Measurements from ENCODE around the gene DVL3. TPM values are rescaled to one million over a fixed set of nuclear protein-coding genes. Genes with fewer than 3 reads are reported as not detected.
"Not testable (repeated sequence)": the region's sequence is repeated elsewhere in the genome, so short reads cannot be mapped to it uniquely, and the experiment has no call there.

The DVL3 gene
- total and polyA plus RNA-seq, 5 donors from 2014 or later = 4.1 to 36.2 (median 7.2) TPM

DNA sequence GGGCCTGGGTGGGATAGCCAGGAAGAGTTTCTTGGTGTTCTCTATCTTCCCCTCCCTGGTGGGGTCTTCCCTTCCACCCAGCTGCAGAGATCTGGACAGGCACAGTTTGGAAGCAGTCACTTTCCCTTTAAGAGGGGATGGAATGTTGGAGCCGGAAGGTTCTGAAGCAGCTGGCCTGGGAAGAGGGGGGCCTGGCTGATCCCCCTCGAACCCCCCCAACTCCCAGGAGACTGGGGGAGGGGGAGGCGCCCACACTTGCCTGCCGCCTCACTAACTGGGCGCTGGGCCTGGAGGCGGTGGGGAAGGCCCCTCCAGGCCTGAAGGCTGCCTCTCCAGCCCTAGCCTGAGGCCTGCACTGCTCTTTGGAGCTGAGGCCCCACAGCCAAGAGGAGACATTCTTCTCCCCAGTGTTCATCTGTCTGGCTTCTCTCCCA lies 1.4 kb downstream of the DVL3 start:
- Histone ChIP-seq H3K27ac (ENCODE audit: insufficient read depth, low read length, poor library complexity, severe bottlenecking) (no peak overlapping the region), H3K36me3 (ENCODE audit: control insufficient read depth, insufficient read depth, low read length) (no peaks in the 10 kb centered on the region), H3K4me3 (ENCODE audit: low read depth, low read length) (peak overlapping the region; percentile 62), H3K4me1 (ENCODE audit: control insufficient read depth, insufficient read depth, low read length, poor library complexity, severe bottlenecking) (peaks cover 25% of the 10 kb centered on the region), H3K9me3 (ENCODE audit: control insufficient read depth in 2 of 2, low read length in 2 of 2) (no peaks in the 10 kb centered on the region), H3K27me3 (ENCODE audit: control insufficient read depth, insufficient read depth, low read length) (no peaks in the 10 kb centered on the region)
- H3K4me1 Mint-ChIP-seq = peaks cover 5 to 40% (median 26%) of the 10 kb centered on the region in 4 donors
- no peak for DNase-seq
- no peaks in the 10 kb centered on the region for H3K9me3 Mint-ChIP-seq
- no peak for ATAC-seq (ENCODE audit: low read depth in 2 of 2)
- peaks cover 5% of the 10 kb centered on the region for H3K36me3 Mint-ChIP-seq
- no peaks in the 10 kb centered on the region for H3K27me3 Mint-ChIP-seq
- H3K4me3 Mint-ChIP-seq = peak overlapping the region; percentile 68 to 98 (median 94)
- peak overlapping the region; percentile 64 to 91 (median 90) for H3K27ac Mint-ChIP-seq

DNA sequence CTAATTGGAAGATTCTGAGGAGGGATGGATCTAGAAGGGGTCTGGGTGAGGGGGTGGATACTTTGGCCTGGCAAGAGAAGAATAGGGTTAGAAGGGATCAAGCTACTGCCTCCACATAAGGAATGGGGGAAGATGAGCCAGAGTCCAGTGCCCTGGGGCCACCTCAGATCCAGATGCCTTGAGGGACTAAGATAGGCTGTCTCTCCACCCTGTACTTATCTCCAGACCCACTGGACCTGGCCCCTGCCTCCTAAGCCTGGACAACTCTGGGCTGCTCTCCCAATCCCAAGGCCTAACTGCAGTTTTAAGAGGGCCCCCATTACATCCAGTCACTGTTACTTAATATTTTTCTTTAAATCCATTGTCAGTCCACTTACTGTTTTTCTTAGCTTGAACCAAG lies 2.0 kb downstream of the DVL3 start:
- H3K27me3 ChIP-seq (ENCODE audit: control insufficient read depth, insufficient read depth, low read length) = no peaks in the 10 kb centered on the region
- DNase-seq (no peak), ATAC-seq (ENCODE audit: low read depth in 2 of 2) (no peak)
- H3K9me3 ChIP-seq (ENCODE audit: control insufficient read depth in 2 of 2, low read length in 2 of 2) = no peaks in the 10 kb centered on the region
- H3K4me3 ChIP-seq (ENCODE audit: low read depth, low read length) = peak overlapping the region; percentile 62
- Mint-ChIP-seq H3K9me3 (no peaks in the 10 kb centered on the region), H3K27ac (peak overlapping the region in 2 of 3 donors; percentile 82 to 90), H3K4me3 (peak overlapping the region; percentile 68 to 95 (median 91)), H3K4me1 (peaks cover 5 to 40% (median 26%) of the 10 kb centered on the region in 4 donors), H3K27me3 (no peaks in the 10 kb centered on the region), H3K36me3 (peaks cover 7% of the 10 kb centered on the region)
- H3K36me3 ChIP-seq (ENCODE audit: control insufficient read depth, insufficient read depth, low read length) = no peaks in the 10 kb centered on the region
- no peak overlapping the region for H3K27ac ChIP-seq (ENCODE audit: insufficient read depth, low read length, poor library complexity, severe bottlenecking)
- H3K4me1 ChIP-seq (ENCODE audit: control insufficient read depth, insufficient read depth, low read length, poor library complexity, severe bottlenecking) = peaks cover 25% of the 10 kb centered on the region

DNA sequence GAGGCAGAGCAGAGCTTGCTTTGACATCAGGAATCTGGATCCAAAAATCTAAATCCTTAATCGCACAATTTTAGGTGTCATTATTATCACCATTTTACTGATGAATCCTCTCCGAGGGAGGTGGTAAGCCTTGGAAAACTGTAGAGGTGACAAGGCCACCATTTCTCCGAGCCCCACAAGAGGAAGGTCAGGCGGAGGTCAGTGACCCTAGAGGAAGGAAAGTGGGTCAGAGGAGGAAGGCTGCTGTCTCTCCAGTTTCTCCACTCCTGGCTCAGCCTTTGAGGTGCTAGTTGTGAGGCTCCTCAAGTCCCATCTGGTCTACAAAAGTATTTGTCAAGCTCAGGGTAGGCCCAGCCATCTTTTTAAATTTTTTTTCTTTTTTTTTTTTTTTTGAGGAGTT lies 3.2 kb downstream of the DVL3 start:
- peak overlapping the region in 1 of 4 donors; percentile 68 for H3K4me3 Mint-ChIP-seq
- peaks cover 0 to 1% (median 0%) of the 10 kb centered on the region in 7 donors for H3K9me3 Mint-ChIP-seq
- H3K27ac Mint-ChIP-seq = no peak overlapping the region
- H3K4me3 ChIP-seq (ENCODE audit: low read depth, low read length) = no peak overlapping the region
- peaks cover 7% of the 10 kb centered on the region for H3K36me3 Mint-ChIP-seq
- DNase-seq = no peak
- H3K27me3 ChIP-seq (ENCODE audit: control insufficient read depth, insufficient read depth, low read length) = no peaks in the 10 kb centered on the region
- peaks cover 25% of the 10 kb centered on the region for H3K4me1 ChIP-seq (ENCODE audit: control insufficient read depth, insufficient read depth, low read length, poor library complexity, severe bottlenecking)
- no peaks in the 10 kb centered on the region for H3K9me3 ChIP-seq (ENCODE audit: control insufficient read depth in 2 of 2, low read length in 2 of 2)
- H3K27me3 Mint-ChIP-seq = no peaks in the 10 kb centered on the region
- peaks cover 3% of the 10 kb centered on the region for H3K36me3 ChIP-seq (ENCODE audit: control insufficient read depth, insufficient read depth, low read length)
- no peak for ATAC-seq (ENCODE audit: low read depth in 2 of 2)
- H3K4me1 Mint-ChIP-seq = peaks cover 5 to 42% (median 28%) of the 10 kb centered on the region in 4 donors
- H3K27ac ChIP-seq (ENCODE audit: insufficient read depth, low read length, poor library complexity, severe bottlenecking) = no peak overlapping the region

DNA sequence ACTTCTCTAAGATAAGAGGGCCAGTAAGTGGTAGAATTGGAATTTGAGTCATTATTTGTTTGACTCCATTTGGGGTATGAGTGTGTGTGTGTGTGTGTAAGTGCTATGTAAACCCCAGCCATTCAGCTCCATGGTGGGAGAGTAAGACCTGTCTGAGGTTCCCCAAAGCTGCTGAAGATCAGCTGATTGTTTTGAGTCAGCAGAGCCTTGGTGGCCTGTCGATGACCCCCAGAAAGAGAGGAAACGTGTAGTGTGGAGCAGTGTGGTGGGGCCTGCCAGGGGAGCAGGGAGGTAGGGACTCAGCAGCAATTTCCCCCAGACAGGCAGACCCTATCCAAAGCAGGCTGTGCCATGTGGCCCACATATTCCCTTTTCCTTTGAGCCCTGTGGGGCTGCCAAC lies 5.3 kb downstream of the DVL3 start:
- no peaks in the 10 kb centered on the region for H3K9me3 ChIP-seq (ENCODE audit: control insufficient read depth in 2 of 2, low read length in 2 of 2)
- H3K27me3 ChIP-seq (ENCODE audit: control insufficient read depth, insufficient read depth, low read length) = no peaks in the 10 kb centered on the region
- H3K4me3 Mint-ChIP-seq = no peak overlapping the region
- no peaks in the 10 kb centered on the region for H3K27me3 Mint-ChIP-seq
- ATAC-seq (ENCODE audit: low read depth in 2 of 2) (no peak), DNase-seq (no peak)
- H3K27ac ChIP-seq (ENCODE audit: insufficient read depth, low read length, poor library complexity, severe bottlenecking) = no peak overlapping the region
- H3K4me1 Mint-ChIP-seq = peaks cover 5 to 41% (median 28%) of the 10 kb centered on the region in 4 donors
- H3K4me1 ChIP-seq (ENCODE audit: control insufficient read depth, insufficient read depth, low read length, poor library complexity, severe bottlenecking) = peaks cover 19% of the 10 kb centered on the region
- H3K36me3 ChIP-seq (ENCODE audit: control insufficient read depth, insufficient read depth, low read length) = peaks cover 20% of the 10 kb centered on the region
- H3K36me3 Mint-ChIP-seq = peaks cover 22% of the 10 kb centered on the region
- no peak overlapping the region for H3K27ac Mint-ChIP-seq
- H3K9me3 Mint-ChIP-seq = peaks cover 0 to 1% (median 0%) of the 10 kb centered on the region in 7 donors
- no peak overlapping the region for H3K4me3 ChIP-seq (ENCODE audit: low read depth, low read length)

DNA sequence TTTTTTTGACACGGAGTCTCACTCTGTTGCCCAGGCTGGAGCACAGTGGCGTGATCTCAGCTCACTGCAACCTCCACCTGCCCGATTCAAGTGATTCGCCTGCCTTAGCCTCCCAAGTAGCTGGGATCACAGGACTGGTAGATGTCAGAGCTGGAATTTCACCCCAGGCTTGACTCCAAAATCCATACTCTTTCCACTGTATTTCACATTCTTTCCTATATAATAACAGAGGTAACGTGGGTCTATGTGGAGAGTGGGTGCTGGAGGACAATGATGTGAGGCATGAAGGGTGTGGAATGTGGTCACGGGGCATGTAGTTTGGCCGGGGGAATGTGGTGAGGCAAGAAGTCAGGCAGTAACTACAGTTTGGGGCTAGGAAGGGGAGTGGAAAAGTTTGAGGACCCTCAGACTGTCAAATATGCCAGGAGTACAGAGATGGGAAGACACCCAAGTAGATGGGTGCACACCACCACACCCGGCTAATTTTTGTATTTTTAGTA lies 7.4 kb downstream of the DVL3 start:
- H3K27me3 Mint-ChIP-seq; ATAC-seq (ENCODE audit: low read depth in 2 of 2); DNase-seq; H3K4me1 ChIP-seq (ENCODE audit: control insufficient read depth, insufficient read depth, low read length, poor library complexity, severe bottlenecking); H3K4me3 ChIP-seq (ENCODE audit: low read depth, low read length); H3K27ac Mint-ChIP-seq; H3K9me3 ChIP-seq (ENCODE audit: control insufficient read depth in 2 of 2, low read length in 2 of 2); H3K4me3 Mint-ChIP-seq; H3K27me3 ChIP-seq (ENCODE audit: control insufficient read depth, insufficient read depth, low read length); H3K27ac ChIP-seq (ENCODE audit: insufficient read depth, low read length, poor library complexity, severe bottlenecking); H3K9me3 Mint-ChIP-seq: not testable (repeated sequence)
- H3K36me3 ChIP-seq (ENCODE audit: control insufficient read depth, insufficient read depth, low read length) = peaks cover 37% of the 10 kb centered on the region
- peaks cover 5 to 22% (median 16%) of the 10 kb centered on the region in 4 donors for H3K4me1 Mint-ChIP-seq
- peaks cover 30% of the 10 kb centered on the region for H3K36me3 Mint-ChIP-seq

DNA sequence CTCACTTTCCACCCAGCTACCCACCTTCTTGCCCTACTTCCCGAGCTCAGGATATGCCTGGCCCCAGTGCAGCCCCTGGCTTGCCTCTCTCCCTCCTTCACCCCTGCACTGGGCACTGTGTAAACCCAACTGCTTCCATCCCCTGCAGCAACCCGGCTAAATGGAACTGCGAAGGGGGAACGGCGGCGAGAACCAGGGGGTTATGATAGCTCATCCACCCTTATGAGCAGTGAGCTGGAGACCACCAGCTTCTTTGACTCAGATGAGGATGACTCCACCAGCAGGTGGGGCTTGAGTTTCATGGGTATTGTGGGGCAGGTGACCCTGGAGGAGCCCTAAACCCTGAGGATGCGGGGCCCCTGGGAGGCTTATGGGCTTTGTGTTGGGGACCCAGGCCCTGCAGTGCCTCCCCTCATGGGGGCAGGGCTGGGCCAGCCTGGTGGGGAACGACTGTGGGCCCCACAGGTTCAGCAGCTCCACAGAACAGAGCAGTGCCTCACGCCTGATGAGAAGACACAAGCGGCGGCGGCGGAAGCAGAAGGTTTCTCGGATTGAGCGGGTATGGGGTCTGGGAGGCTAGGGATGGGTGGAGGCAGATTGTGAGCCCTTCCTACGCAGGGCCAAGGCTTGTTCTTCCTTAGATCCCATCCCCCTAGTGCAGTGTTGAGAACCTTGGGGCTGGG lies 9.6 kb downstream of the DVL3 start:
- H3K4me1 ChIP-seq (ENCODE audit: control insufficient read depth, insufficient read depth, low read length, poor library complexity, severe bottlenecking) = no peaks in the 10 kb centered on the region
- H3K27ac ChIP-seq (ENCODE audit: insufficient read depth, low read length, poor library complexity, severe bottlenecking) = no peak overlapping the region
- H3K27me3 ChIP-seq (ENCODE audit: control insufficient read depth, insufficient read depth, low read length) = no peaks in the 10 kb centered on the region
- peaks cover 37% of the 10 kb centered on the region for H3K36me3 ChIP-seq (ENCODE audit: control insufficient read depth, insufficient read depth, low read length)
- DNase-seq = no peak
- Mint-ChIP-seq H3K9me3 (peaks cover 0 to 1% (median 0%) of the 10 kb centered on the region in 7 donors), H3K4me1 (peaks cover 5 to 13% (median 8%) of the 10 kb centered on the region in 4 donors), H3K36me3 (peaks cover 31% of the 10 kb centered on the region), H3K4me3 (no peak overlapping the region), H3K27me3 (no peaks in the 10 kb centered on the region), H3K27ac (no peak overlapping the region)
- ATAC-seq (ENCODE audit: low read depth in 2 of 2) = no peak
- H3K4me3 ChIP-seq (ENCODE audit: low read depth, low read length) = no peak overlapping the region
- H3K9me3 ChIP-seq (ENCODE audit: control insufficient read depth in 2 of 2, low read length in 2 of 2) = no peaks in the 10 kb centered on the region

DNA sequence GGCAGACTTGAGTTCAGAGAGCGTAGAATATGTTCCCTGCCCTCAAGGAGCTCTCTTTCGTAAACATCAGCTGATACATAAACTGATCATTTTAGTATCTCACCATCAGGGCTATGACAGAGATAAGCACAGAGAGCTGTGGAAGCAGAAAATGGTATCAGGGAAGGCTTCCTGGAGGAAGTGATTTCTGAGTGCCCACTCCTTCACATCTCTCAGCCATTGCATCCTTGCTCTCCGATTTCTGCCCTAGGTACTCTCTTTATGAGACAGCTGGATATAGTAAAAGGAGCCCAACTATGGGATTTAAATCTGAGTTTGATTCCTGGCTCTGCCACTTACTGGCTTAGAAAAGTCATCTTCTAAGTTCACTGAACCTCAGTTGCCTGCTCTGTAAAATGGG lies 10.4 kb downstream of the DVL3 start:
- peaks cover 31% of the 10 kb centered on the region for H3K36me3 Mint-ChIP-seq

DNA sequence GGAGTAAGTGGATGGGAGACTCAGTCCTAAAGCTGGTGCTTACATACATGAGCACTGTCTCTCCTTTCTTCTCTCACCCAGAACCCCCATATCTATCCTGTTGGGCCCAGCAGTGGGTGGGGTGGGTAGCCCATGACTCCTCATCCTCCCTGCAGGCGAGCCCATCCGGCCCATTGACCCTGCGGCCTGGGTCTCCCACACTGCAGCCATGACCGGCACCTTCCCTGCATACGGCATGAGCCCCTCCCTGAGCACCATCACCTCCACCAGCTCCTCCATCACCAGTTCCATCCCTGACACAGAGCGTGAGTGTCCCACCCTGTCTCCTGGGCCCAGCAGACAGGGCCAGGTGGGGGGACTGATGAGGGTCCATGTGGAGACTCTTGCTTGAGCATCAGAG lies 11.5 kb downstream of the DVL3 start:
- Histone ChIP-seq H3K9me3 (ENCODE audit: control insufficient read depth in 2 of 2, low read length in 2 of 2) (no peaks in the 10 kb centered on the region), H3K4me1 (ENCODE audit: control insufficient read depth, insufficient read depth, low read length, poor library complexity, severe bottlenecking) (no peaks in the 10 kb centered on the region), H3K27me3 (ENCODE audit: control insufficient read depth, insufficient read depth, low read length) (no peaks in the 10 kb centered on the region), H3K27ac (ENCODE audit: insufficient read depth, low read length, poor library complexity, severe bottlenecking) (no peak overlapping the region), H3K4me3 (ENCODE audit: low read depth, low read length) (no peak overlapping the region), H3K36me3 (ENCODE audit: control insufficient read depth, insufficient read depth, low read length) (peaks cover 37% of the 10 kb centered on the region)
- Mint-ChIP-seq H3K4me1 (peaks cover 0 to 4% (median 1%) of the 10 kb centered on the region in 4 donors), H3K27ac (peak overlapping the region in 1 of 3 donors; percentile 48), H3K4me3 (no peak overlapping the region), H3K36me3 (peaks cover 35% of the 10 kb centered on the region), H3K9me3 (peaks cover 0 to 1% (median 0%) of the 10 kb centered on the region in 7 donors), H3K27me3 (no peaks in the 10 kb centered on the region)
- DNase-seq (no peak), ATAC-seq (ENCODE audit: low read depth in 2 of 2) (no peak)

More for the DNA sequence above, 10.4 kb downstream of the DVL3 start:
- Histone ChIP-seq H3K4me1 (ENCODE audit: control insufficient read depth, insufficient read depth, low read length, poor library complexity, severe bottlenecking) (no peaks in the 10 kb centered on the region), H3K27ac (ENCODE audit: insufficient read depth, low read length, poor library complexity, severe bottlenecking) (no peak overlapping the region), H3K4me3 (ENCODE audit: low read depth, low read length) (no peak overlapping the region), H3K36me3 (ENCODE audit: control insufficient read depth, insufficient read depth, low read length) (peaks cover 37% of the 10 kb centered on the region), H3K9me3 (ENCODE audit: control insufficient read depth in 2 of 2, low read length in 2 of 2) (no peaks in the 10 kb centered on the region), H3K27me3 (ENCODE audit: control insufficient read depth, insufficient read depth, low read length) (no peaks in the 10 kb centered on the region)
- Mint-ChIP-seq H3K9me3 (peaks cover 0 to 1% (median 0%) of the 10 kb centered on the region in 7 donors), H3K4me1 (peaks cover 0 to 7% (median 2%) of the 10 kb centered on the region in 4 donors), H3K27me3 (no peaks in the 10 kb centered on the region), H3K27ac (no peak overlapping the region), H3K4me3 (no peak overlapping the region)
- DNase-seq (no peak), ATAC-seq (ENCODE audit: low read depth in 2 of 2) (no peak)
